H1 (cell line): ENCODE data around the gene GGA3. TPM values are rescaled to one million over a fixed set of nuclear protein-coding genes. Genes with fewer than 3 reads are reported as not detected.
A peak's percentile ranks its signal among the peaks of the same experiment; 100 is the strongest.

Source experiments
- BCL11A ChIP-seq, 2 experiments: IDR thresholded peaks; one replicate each; pipeline ENCODE4 v1.6.1; 2011; ENCODE audit warnings: low read depth in 2 of 2, low read length in 2 of 2, mild to moderate bottlenecking in 2 of 2
- CBX5 ChIP-seq: fragments of 300-800, 300-1000 bp; sonication (generic); IDR thresholded peaks from 2 replicates; pipeline ENCODE4 v1.7.1; 2016; ENCODE audit warnings: antibody characterized with exemption, low read length, low read depth
- JUND ChIP-seq: IDR thresholded peaks from 2 replicates; pipeline ENCODE4 v1.6.1; 2011; ENCODE audit warnings: mild to moderate bottlenecking, improper control_type of control experiment, low read length
- KDM1A ChIP-seq: fragments of 200-600, 300-600 bp; sonication (generic); IDR thresholded peaks from 2 replicates; pipeline ENCODE4 v1.7.1; 2016; ENCODE audit warnings: mild to moderate bottlenecking, low read length, borderline replicate concordance
- MAFK ChIP-seq: IDR thresholded peaks from 2 replicates; pipeline ENCODE4 v1.6.1; 2012; ENCODE audit warnings: low read depth, mild to moderate bottlenecking, improper control_type of control experiment, low read length
- NRF1 ChIP-seq: IDR thresholded peaks from 2 replicates; pipeline ENCODE4 v1.6.1; 2011; ENCODE audit warnings: mild to moderate bottlenecking, low read depth, low read length, improper control_type of control experiment
- RBBP5 ChIP-seq: IDR thresholded peaks from 2 replicates; pipeline ENCODE4 v1.7.1; 2012; ENCODE audit warnings: low read depth, mild to moderate bottlenecking, inconsistent platforms, low read length, moderate library complexity, borderline replicate concordance
- RFX5 ChIP-seq: IDR thresholded peaks from 2 replicates; pipeline ENCODE4 v1.6.1; 2011; ENCODE audit warnings: low read depth, low read length, improper control_type of control experiment, borderline replicate concordance
- RXRA ChIP-seq: IDR thresholded peaks from 2 replicates; pipeline ENCODE4 v1.6.1; 2011; ENCODE audit warnings: low read depth, mild to moderate bottlenecking, low read length, moderate library complexity; ENCODE audit not compliant: insufficient read depth
- SIN3A ChIP-seq, 2 experiments: IDR thresholded peaks in 1 of 2; conservative IDR thresholded peaks in 1 of 2; 2 replicates each; pipeline ENCODE4 v1.6.1; 2011 to 2012; ENCODE audit warnings: low read length in 2 of 2, improper control_type of control experiment in 1 of 2, low read depth in 1 of 2, mild to moderate bottlenecking in 1 of 2
- TEAD4 ChIP-seq: IDR thresholded peaks from 2 replicates; pipeline ENCODE4 v1.6.1; 2012; ENCODE audit warnings: low read depth, low read length, inconsistent platforms, mixed read lengths
- YY1 ChIP-seq: IDR thresholded peaks from 2 replicates; pipeline ENCODE4 v1.6.1; 2011; ENCODE audit warnings: low read depth, mild to moderate bottlenecking, low read length
- ZNF274 ChIP-seq: IDR thresholded peaks from 2 replicates; pipeline ENCODE4 v1.7.0; 2012; ENCODE audit warnings: low read length, borderline replicate concordance; ENCODE audit errors: extremely low read depth
- polyA plus RNA-seq, 7 experiments: library from polyadenylated mRNA; depleted of rRNA in 3 of 7; stranded (reverse) in 5 of 7; unstranded in 2 of 7; fragments of >200 nt in 5 of 7; fragments of 200-250 nt in 2 of 7; gene quantifications; 1 replicate in 5 of 7; 2 replicates in 1 of 7; 4 replicates in 1 of 7; pipeline versions ENCODE4 v1.2.1 to v1.2.3, GENCODE V29; 2011 to 2013; ENCODE audit warnings: missing spikeins in 2 of 7, mixed read lengths in 2 of 7
- total RNA-seq: library from RNA; stranded (reverse); fragmentation: NEBNext Ultra II Directional; extraction: Animal tissue kit (Norgen Biotek cat#: 25700); gene quantifications from 2 replicates; pipeline ENCODE4 v1.2.1, GENCODE V29; 2021
- TF ChIP-seq, protein P1 (sequence below): IDR thresholded peaks from 2 replicates; pipeline ENCODE4 v1.6.1; 2012; ENCODE audit warnings: inconsistent platforms
- TF ChIP-seq, protein P2 (sequence below): IDR thresholded peaks from 2 replicates; pipeline ENCODE4 v1.6.1; 2011; ENCODE audit warnings: low read depth, mild to moderate bottlenecking, low read length; ENCODE audit not compliant: insufficient read depth

GGA3 gene
- total and polyA plus RNA-seq, 2 of the 8 experiments (the other 6 are each of a cell fraction or from before 2014, with no cell fraction given), result 40.6 to 60.0 TPM

DNA sequence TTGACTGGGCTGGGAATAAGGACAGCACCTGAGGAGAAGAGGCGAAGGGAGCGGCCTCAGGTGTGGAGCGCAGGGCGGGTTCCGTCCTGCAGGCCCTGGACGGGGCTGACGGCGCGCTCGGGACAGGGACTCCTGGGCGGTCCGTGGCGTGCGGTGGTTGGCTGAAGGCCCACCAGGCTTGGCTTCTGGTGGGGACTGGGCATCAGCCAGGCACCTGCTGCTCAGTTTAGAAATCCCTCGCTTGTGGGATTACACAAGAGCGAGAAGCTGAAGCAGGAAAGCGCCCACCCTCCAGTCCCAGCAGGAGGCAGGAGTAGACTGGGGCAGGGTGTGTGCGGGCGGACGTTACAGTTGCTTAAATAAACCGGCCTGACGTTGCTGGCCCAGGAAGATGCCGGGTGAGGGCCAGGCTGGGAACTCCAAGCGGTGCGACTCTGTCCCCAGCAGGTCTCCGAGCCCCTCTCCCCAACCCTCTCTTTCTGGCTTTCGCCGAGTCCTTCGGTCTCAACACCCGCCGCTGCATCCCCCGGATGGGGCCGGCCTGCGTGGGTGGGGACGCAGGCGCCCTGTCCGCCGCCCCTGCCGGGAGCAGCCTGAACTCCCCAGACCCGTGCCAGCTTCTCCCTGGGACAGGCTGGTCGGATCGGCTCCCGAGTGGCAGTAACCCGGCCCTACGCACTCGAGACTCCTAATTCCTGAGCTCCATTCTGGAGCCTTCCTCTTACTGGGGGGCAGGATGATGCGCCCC, 9.0 kb upstream of the GGA3 start (continued):
- no peak for TF ChIP-seq JUND
- no peak for TF ChIP-seq YY1
- 0 out of 2 replicates have a peak, but pooled peaks have one; percentile 54 for TF ChIP-seq RBBP5
- TF ChIP-seq CBX5, result no peak
- no peak for TF ChIP-seq KDM1A
- TF ChIP-seq MAFK, result no peak
- TF ChIP-seq, protein P1, sequence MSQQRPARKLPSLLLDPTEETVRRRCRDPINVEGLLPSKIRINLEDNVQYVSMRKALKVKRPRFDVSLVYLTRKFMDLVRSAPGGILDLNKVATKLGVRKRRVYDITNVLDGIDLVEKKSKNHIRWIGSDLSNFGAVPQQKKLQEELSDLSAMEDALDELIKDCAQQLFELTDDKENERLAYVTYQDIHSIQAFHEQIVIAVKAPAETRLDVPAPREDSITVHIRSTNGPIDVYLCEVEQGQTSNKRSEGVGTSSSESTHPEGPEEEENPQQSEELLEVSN, result 0 out of 2 replicates have a peak, but pooled peaks have one; percentile 17
- TF ChIP-seq TEAD4, result no peak
- no peak for TF ChIP-seq BCL11A (IDR thresholded peaks at IDR 0.05; ENCODE audit: low read depth in 2 of 2, low read length in 2 of 2)
- no peak for TF ChIP-seq SIN3A (conservative IDR thresholded peaks at IDR 0.05 in 1 of 2, IDR thresholded peaks at IDR 0.05 in 1 of 2; ENCODE audit: low read depth in 1 of 2, low read length in 2 of 2)
- no peak for TF ChIP-seq NRF1
- TF ChIP-seq, protein P2, sequence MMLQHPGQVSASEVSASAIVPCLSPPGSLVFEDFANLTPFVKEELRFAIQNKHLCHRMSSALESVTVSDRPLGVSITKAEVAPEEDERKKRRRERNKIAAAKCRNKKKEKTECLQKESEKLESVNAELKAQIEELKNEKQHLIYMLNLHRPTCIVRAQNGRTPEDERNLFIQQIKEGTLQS, result no peak
- TF ChIP-seq RXRA, result no peak
- no peak for TF ChIP-seq ZNF274
- no peak for TF ChIP-seq RFX5
